NCI-H748 (cell line): Measurements from ENCODE around the gene ARHGAP44.
A peak's percentile ranks its signal among the peaks of the same experiment; 100 is the strongest.

Experiments used
- DNase-seq: peaks from one replicate; lab custom pipeline; 2025; ENCODE audit not compliant: unreplicated experiment; lab: John Stamatoyannopoulos, UW

ARHGAP44 gene

DNA sequence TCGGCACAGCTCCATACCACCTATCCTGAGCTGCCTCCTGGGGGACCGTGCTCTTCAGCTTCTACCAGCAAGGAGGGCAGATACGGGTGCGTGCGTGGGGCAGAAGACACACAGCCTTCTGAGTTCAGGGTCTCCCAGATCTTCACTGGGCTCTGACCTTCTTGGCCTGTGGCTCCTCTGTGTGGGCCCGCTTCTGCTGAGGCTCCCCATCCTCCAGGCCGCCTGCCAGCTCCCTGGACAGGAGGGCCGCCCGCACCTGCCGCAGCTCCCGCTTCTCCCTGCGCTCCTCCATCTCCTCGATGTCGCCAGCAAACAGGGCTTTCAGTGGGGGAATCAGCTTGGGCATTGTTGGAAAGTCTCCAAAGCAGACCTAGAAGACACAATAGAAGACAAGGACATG, 203.4 kb downstream of the ARHGAP44 start:
- no peak for DNase-seq

DNA sequence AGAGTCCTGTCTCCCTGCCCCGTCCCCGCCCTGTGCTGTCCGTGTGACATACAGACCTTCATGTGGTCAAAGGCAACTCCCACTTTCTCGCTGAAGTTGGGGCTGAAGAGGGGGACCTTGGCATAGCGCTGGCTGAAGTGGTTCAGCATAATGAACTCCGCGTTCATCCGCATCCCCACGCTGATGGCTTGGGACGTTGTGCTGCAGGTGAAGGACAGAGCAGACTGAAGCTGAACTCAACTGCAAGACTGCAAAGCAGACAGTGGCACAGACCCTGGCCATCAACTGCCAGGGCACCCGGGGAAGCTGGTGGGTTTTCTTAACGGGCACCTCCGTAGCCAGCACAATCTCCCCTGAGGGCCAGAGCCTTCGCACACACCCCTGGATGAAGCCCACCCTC, 204.3 kb downstream of the ARHGAP44 start:
- no peak for DNase-seq

DNA sequence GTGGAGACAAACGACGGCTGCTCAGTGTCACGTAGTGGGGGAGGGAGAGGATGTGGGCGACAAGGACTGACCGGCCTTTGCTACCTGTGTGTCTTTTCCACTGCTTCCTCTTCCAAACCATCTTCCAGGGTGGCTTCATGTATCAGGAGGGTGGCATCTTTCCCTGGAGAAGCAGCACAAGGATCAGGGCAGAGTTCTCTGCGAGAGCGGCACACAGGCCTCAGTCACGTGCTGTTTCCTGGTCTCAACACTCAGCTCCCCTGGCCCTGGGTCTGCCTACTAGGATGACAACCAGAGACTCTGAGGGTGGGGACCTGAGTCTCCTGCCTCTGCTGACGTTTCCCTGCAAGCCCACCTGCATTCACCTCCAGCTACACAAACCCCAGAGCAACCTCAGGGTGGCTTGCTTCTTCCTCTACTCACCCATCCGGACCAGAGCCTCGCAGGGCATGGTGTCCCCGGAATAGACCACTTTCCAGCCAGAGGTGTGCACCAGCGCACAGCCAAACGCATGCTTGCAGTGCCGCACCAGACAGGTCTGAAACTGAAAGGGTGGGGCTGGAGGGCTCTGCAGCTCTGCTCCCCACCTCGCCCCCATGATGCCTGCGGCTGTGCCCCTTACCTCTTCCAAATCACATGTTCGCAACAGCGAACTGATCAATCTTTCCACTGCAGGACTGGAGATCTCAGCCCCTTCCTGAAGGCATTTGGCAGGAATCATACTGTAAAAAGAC, 205.2 kb downstream of the ARHGAP44 start:
- no peak for DNase-seq

DNA sequence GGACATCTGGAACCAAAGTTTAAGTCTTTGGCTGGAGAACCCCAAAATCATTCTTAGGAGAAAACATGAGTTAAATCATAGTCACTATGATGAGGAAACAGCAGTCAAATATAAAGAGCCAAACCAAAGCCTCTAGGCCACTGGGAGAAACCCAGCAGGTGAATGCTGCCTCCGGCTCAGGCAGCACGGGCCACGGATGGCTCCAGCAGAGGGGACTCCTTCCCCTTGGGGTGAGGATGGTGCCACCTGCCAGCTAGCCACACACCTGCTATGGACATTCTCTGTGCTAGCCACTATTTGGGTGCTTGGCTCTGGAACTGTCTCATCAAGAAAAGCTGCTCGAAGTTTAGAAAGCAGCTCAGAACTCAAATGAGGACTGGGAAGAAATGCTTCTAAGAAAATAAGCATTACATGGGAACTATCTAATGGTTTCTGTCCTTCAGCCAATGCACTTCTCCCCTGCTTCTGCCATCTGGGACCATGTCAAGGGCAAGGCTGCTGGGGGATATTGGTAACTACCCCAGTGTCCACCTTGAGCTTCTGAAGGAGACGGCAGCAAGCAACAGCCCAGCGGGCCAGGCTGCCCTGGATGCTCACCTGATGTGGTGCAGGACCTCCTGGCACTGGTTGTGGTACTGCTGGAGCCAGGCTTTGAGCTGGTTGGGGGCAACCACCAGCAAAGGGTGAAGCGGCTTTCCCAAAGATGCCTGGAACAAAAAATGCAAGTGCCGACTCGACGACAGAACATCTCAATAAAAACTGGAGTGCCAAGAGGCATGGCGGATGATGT, 206.0 kb downstream of the ARHGAP44 start:
- no peak for DNase-seq

DNA sequence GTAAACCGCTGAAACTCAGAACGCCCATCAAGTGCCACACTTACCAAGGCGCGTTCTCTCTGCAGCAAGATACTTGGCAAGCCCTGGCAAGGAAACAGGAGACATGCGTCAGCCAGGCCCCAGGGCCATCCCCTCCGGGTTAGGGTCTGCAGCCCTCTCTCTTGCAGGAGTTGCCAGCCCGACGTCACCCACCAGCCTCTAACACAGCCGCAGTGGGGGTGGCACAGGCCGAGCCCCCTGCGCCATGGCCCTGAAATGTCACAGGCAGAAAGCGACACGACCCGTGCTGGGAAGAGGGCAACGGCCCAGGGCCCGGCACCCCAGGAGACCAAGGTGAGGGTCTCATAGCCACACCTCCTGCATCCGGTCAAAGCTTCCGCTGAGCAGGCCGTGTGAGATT, 206.6 kb downstream of the ARHGAP44 start:
- no peak for DNase-seq

DNA sequence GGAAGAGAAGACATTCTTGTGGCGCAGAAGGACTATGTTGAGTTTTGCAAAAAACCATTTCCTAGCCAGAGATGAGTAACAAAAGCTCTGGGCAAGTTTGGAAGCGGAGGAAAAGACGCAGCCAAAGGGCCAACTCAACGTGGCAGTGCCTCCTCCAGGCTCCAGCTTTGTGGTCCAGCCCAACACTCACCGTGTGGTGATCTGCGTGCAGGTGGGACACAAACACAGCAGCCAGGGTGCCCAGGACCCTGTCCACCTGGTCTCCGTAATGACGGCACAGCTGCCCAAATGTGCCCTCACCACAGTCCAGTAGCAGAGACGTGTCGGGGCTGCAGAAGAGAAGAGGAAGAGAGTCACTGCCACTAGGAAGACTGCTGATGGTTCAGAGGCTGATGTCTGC, 207.1 kb downstream of the ARHGAP44 start:
- no peak for DNase-seq

DNA sequence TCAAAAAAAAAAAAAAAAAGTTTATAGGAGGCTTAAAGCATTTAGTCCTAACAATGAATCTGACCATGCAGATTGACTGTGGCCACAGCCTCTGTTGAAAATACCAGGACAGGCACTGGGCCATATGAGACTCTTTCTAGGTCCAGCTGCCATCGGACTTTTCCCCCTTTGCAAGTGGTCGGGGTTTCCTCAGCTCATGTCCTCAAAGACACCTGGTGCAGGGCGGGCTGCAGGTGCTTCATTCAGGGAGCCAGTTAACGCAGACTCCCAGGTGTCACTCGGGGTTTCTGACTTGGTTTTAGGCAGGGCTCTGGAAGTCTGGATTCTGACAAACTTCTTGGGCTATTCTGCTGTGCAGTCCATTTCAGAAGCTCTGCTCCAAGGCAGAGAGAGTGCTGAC, 207.6 kb downstream of the ARHGAP44 start:
- DNase-seq: no peak

DNA sequence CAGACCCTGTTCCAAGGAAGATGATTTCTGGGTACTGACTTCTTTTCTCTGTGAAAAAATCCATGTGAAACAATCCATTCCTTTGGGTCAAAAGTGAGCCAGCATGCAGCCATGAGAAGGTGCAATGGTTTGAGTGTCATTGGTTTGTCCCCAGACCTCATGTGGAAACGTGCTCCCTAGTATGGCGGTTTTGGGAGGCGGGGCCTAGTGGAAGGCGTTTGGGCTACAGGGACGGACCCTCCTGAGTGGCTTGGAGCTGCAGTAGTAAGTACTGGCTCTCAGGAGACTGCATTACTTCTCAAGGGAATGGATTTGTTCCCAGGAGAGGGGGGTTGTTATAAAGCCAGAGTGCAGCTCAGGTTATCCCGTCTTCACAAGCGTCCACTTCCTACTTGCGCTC, 209.2 kb downstream of the ARHGAP44 start:
- DNase-seq: no peak

DNA sequence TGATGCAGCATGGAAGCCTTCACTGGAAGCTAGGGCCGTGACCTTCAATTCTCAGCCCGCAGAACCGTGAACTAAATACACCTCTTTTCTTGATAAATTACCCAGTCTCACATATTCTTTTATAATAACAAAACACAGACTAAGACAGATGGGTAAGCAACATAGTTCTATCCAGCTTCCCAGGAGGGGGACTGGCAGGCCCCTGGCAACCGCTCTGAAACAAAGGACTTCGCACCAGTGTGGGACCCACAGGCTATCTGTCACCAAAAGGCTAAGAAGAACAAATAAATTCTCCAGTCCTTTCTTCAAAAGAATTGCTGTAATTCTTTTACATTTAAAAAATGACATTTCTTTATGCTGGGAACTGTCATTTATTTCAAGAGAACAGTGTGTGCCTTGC, 209.6 kb downstream of the ARHGAP44 start:
- no peak for DNase-seq

DNA sequence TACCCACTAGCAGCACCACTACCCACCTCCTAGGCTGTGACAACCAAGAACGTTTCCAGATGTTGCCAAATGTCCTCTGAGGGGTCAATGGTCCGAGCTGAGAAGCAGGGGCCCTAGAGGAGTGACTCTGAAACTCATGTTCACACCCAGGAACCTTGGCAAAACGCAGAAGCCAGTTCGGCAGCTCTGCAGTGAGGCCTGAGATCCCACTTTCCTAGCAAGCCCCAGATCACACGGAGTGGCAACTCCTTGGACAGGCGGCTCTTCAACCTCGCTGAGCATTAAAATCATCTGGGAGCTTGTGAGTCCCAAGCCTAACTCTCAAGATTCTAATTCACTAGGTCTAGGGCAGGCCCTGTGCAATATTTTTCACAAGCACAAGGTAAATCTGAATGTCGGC, 211.3 kb downstream of the ARHGAP44 start:
- DNase-seq: no peak

DNA sequence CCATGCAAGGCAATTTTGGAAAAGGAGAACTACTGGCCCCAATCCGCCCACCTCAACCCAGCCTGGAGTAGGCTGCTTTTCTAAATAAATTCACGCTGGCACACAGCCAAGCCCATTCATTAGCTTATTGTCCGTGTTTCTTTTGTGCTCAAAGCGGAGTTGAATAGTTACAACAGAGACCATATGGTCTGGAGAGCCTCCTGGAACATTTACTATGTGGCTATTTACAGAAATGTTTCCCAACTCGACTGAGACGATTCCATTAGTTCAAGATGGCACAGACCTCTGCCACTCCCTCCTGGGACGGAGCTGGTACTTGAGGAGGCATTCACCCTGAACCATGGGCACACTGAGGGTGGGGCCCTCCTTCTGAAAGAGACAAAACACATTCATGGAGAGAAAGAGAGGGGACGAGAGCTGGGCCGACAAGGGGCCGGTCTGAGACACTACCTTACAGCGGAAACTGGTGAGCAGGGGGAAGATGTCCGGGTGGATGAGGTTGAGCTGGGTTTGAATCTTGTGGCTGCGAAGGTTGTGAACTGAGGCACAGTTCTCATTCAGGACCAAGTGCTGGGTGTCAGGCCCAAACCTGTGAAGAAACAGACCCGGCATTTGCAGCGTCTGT, 212.8 kb downstream of the ARHGAP44 start:
- peak; percentile 88 for DNase-seq

DNA sequence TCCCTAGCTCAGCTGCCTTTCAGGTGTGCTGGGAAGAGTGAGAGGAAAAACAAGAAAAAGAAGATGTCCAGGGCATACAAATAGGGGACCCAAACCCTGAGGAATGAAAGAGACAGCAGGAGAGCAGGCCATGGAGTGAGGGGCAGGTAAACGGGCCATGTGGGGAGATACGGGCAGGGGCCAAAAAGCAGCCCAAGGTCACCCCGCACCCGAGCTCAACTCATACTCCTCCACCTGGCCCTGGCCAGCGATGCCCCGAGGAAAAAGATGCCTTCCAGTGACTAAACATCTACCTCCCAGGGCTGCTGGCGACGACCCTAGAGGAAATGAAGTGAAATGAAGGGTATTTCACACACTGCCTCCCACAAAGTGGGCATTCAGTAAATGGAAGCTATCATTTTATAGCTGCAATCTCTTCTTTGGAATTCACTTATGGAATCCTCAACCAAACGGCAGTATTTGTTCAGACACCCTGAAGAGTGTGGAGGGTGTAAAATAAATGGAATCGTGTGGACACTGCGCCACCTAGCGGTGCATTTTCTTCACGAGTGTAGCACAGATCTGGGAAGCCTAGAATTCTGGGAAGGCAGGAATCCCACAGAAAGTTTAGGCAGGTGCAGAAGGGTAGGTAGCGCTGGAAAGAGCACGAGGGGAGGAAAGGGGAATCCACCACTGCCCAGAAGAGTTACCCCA, 213.6 kb downstream of the ARHGAP44 start:
- peak; percentile 76 for DNase-seq

DNA sequence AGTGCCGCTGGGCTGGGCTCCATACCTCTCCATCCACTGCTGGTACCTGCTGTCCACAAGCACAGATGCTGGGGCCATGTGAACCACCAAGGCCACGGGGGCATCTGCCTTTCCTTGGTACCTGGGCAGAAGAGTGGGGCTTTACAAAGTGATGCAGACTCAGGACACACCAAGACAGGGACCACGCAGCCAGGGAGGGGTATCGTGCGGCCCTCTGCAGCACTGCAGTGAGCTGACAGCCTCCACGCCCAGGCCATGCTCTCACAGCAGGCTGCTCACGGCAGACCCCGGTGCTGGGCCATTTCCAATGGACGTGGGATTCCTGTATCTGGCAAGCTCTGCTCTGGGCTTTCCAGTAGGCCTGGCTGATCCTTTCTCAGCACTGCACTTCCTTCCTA, 214.2 kb downstream of the ARHGAP44 start:
- no peak for DNase-seq

DNA sequence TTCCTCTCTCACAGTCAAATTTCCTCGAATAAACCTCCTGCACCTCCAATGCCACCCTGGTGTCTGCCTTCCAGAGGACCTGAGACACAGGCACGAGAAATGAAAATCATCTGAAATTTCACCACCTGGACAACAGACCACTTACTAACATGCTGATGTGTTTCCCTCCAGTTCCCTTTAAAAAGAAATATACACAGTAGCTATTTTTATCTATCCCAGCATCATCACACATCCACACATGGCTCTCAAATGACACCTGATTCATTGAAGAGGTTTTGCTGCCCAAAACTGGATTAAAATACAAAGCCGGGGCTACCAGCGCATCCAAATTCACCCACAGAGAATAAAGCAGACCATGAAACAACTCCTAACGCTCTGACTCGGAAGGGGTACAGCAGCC, 214.6 kb downstream of the ARHGAP44 start:
- DNase-seq: no peak

DNA sequence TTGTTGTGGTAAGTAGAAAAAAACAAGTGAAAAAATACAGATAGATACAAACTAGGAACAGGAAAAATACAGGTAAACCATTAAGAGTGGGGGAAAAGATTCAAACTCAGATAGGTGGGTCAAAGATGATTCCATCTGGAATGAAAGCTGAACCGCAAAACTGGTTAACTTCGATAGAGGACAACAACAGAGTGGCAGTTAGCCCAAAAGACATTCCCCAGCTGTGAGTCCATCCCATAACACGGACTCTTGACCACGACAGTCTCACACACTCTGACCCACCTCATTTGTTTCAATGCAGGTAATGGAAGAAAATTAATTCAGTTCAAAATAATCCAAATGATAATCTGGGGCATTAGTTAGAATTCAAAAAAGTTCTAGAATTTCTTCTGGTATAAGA, 215.0 kb downstream of the ARHGAP44 start:
- DNase-seq: no peak

DNA sequence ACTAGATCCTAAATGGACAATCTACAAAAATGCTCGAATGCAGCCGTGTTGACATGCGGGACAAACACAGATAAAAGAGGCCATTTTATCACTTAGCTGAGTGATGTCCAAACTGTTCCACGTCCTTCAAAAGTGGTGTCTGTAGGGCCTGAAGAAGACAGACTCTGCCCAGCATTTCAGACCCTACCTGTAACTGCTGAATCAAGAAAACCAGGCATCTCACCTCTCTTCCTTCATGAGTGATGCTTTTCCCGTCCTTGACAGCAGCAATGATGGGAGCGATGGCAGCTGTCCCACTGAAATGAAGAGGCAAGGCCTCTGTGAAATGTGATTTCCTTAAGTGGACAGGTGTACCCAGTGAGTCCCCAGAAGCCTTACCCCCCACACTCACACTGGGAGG, 216.2 kb downstream of the ARHGAP44 start:
- DNase-seq: no peak

DNA sequence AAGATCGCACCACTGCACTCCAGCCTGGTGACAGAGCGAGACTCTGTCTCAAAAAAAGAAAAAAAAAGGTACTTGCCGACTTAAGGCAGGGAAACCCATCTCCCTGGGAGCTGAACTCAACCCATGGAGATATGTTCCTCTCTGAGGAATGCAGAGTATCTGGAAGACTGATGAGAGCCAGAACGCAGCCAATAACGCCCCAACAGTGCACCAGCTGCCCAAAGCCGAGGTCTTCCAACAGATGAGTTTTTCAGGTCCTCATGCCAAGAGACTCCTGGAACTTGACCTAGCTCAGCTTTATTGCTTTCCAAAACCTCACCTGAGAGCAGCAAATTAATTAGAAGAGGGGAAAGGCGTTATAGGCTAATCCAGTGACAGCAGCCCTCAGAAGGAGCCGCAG, 219.2 kb downstream of the ARHGAP44 start:
- no peak for DNase-seq

DNA sequence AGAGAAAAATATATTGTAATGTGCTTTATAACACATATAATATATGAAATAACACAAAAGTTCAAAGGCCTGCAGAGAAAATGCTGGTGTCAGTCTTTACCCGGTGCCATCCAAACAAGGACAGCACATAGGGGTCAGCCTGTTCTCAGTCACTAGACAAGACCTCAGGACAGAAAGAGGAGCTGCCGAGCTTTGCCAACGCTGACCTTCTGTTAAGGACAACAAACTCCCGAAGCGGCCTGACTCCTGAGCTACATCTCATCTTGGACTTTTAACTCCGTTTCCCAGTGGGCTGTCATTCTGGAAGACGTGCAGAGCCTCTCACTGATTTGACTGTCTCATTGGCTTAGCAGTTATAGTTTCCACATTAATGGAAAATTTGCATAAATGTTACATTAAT, 221.7 kb downstream of the ARHGAP44 start:
- DNase-seq: no peak

DNA sequence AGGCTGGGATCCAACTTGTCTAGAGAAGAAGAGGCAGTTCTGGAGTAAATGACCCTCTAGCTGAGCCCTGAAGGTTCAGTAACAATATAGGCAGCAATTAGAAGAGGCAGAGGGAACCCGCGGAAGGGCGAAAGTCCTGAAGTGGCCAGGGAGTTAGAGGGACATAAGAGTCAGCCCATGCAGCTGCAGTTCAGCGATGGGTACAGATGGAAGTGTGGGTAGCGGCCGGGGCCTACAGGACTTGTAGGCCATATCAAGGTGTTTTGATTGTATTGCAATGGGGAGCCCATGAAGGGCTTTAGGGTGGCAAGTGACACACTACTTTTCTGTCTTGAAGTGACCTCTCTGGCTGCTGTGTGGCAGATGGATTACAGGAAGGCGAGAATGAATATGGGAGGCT, 225.5 kb downstream of the ARHGAP44 start:
- no peak for DNase-seq

DNA sequence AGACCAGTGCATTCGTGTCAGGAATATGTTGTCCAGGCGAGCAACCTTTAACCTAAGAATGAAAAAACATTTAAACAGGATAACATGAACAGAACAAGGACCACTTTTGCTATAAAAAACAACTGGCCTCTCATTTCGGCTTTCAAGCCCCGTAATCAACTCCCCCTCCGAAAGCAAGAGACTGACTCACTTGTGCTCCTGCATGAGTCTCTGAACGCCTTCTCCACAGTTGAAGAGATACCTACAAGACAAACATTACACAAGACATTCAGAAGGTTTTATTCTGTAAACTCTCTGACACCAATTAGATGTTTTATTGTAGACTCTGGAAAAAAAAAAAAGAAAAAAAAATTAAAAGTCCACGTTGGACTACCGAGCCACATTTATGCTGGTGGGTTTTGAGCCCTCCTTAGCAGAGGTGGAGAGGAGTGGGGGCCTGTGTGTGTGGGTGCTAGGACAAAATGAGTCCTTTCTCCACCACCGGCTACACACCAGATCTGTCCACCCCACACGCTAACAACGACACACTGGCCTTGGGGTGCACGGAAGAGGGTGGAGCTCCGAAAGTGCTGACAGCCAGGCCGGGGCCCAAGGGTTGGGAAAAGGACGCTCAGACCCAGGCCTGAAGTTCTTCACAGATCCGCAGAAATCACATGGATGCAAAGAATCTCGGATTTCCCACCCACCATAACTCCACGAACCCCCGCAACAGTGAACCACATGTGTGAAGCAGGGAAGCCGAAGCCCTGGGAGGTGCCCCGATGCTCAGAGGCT, 227.8 kb downstream of the ARHGAP44 start:
- no peak for DNase-seq
